Esophagus squamous epithelium (tissue), 4 donors: ENCODE results near the gene SZT2.

Experiments used
- POLR2A ChIP-seq, 4 donors: fragments of 450-650 bp; IDR thresholded peaks; one replicate each; pipeline ENCODE4 v1.6.1; 2017; ENCODE audit warnings: antibody characterized with exemption in 4 of 4, mild to moderate bottlenecking in 4 of 4, moderate library complexity in 3 of 4
- TF ChIP-seq, protein P1 (sequence below), 6 experiments: fragments of 450-650 bp in 4 of 6; fragments of 200-600 bp in 2 of 6; sonication (generic) in 2 of 6; IDR thresholded peaks; one replicate each; pipeline ENCODE4 v1.5.1; 2016 to 2019; ENCODE audit warnings: antibody characterized with exemption in 6 of 6, mild to moderate bottlenecking in 4 of 6, moderate library complexity in 4 of 6

- TF ChIP-seq, protein P1, sequence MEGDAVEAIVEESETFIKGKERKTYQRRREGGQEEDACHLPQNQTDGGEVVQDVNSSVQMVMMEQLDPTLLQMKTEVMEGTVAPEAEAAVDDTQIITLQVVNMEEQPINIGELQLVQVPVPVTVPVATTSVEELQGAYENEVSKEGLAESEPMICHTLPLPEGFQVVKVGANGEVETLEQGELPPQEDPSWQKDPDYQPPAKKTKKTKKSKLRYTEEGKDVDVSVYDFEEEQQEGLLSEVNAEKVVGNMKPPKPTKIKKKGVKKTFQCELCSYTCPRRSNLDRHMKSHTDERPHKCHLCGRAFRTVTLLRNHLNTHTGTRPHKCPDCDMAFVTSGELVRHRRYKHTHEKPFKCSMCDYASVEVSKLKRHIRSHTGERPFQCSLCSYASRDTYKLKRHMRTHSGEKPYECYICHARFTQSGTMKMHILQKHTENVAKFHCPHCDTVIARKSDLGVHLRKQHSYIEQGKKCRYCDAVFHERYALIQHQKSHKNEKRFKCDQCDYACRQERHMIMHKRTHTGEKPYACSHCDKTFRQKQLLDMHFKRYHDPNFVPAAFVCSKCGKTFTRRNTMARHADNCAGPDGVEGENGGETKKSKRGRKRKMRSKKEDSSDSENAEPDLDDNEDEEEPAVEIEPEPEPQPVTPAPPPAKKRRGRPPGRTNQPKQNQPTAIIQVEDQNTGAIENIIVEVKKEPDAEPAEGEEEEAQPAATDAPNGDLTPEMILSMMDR (IDR thresholded peaks at IDR 0.05) = no peak
- TF ChIP-seq POLR2A (IDR thresholded peaks at IDR 0.05) = no peak
These were observed 11.9 kb upstream of the SZT2 start for GRCh38 chr1:43377831-43378230.
